Adipocyte (in vitro differentiated cells): ENCODE results near the gene SMLR1.

Experiments used
- DNase-seq: peaks from one replicate; pipeline ENCODE4 v3.0.0-alpha.2; 2015; ENCODE audit warnings: low read depth
- H3K27me3 ChIP-seq: replicated peaks from 2 replicates; pipeline ENCODE4 v1.7.0; 2013; ENCODE audit warnings: mild to moderate bottlenecking, low read length, moderate library complexity; ENCODE audit not compliant: control insufficient read depth, insufficient read depth
- H3K36me3 ChIP-seq: 2 replicates; pipeline ENCODE4 v1.7.0; 2013; ENCODE audit warnings: low read length, mild to moderate bottlenecking, moderate library complexity; ENCODE audit not compliant: control insufficient read depth, insufficient read depth, severe bottlenecking
- H3K4me1 ChIP-seq: 2 replicates; pipeline ENCODE4 v1.7.0; 2013; ENCODE audit warnings: mild to moderate bottlenecking, low read length, moderate library complexity; ENCODE audit not compliant: control insufficient read depth, insufficient read depth
- H3K4me3 ChIP-seq: 2 replicates; pipeline ENCODE4 v1.7.0; 2013; ENCODE audit warnings: mild to moderate bottlenecking, low read length, moderate library complexity
- H3K9ac ChIP-seq: 2 replicates; pipeline ENCODE4 v1.7.0; 2013; ENCODE audit warnings: mild to moderate bottlenecking, low read length, moderate library complexity
- H3K9me3 ChIP-seq: 2 replicates; pipeline ENCODE4 v1.7.0; 2013; ENCODE audit warnings: mild to moderate bottlenecking, low read length, moderate library complexity; ENCODE audit not compliant: control insufficient read depth

The SMLR1 gene

GRCh38 chr6:130827247-130828149 is at the start of gene SMLR1:
TSS of gene SMLR1 (plus strand) at chr6:130827406. CDS start at chr6:130827414, 8 bp downstream.
- no peak for DNase-seq
- H3K9me3 ChIP-seq: no peaks in the 10 kb centered on the region
- H3K4me1 ChIP-seq: no peaks in the 10 kb centered on the region
- no peaks in the 10 kb centered on the region for H3K36me3 ChIP-seq
- H3K9ac ChIP-seq: no peak within 1 kb of the TSS
- no peaks in the 10 kb centered on the region for H3K27me3 ChIP-seq
- H3K4me3 ChIP-seq: no peak within 1 kb of the TSS

GRCh38 chr6:130778946-130779657 is 48.1 kb upstream of the SMLR1 start:
- H3K4me1 ChIP-seq: peaks cover 22% of the 10 kb centered on the region
- H3K27me3 ChIP-seq: no peaks in the 10 kb centered on the region
- H3K9ac ChIP-seq: peak overlapping the region; percentile 58
- DNase-seq: peak; percentile 88
- H3K4me3 ChIP-seq: peak overlapping the region; percentile 75
- peaks cover 2% of the 10 kb centered on the region for H3K9me3 ChIP-seq
- H3K36me3 ChIP-seq: no peaks in the 10 kb centered on the region

- Histone ChIP-seq H3K9me3 (peaks cover 2% of the 10 kb centered on the region), H3K9ac (peak overlapping the region; percentile 58), H3K27me3 (no peaks in the 10 kb centered on the region), H3K4me3 (peak overlapping the region; percentile 75), H3K36me3 (no peaks in the 10 kb centered on the region), H3K4me1 (peaks cover 22% of the 10 kb centered on the region)
- peak; percentile 56 for DNase-seq
Observed at GRCh38 chr6:130779658-130780033, 47.6 kb upstream of the SMLR1 start.

- no peak overlapping the region for H3K9ac ChIP-seq
- DNase-seq: no peak
- no peaks in the 10 kb centered on the region for H3K27me3 ChIP-seq
- H3K36me3 ChIP-seq: no peaks in the 10 kb centered on the region
- peaks cover 22% of the 10 kb centered on the region for H3K4me1 ChIP-seq
- peaks cover 2% of the 10 kb centered on the region for H3K9me3 ChIP-seq
- no peak overlapping the region for H3K4me3 ChIP-seq
Observed at GRCh38 chr6:130780122-130780521, 47.1 kb upstream of the SMLR1 start.

- Histone ChIP-seq H3K4me1 (peaks cover 22% of the 10 kb centered on the region), H3K4me3 (no peak overlapping the region), H3K9me3 (no peaks in the 10 kb centered on the region), H3K27me3 (no peaks in the 10 kb centered on the region), H3K9ac (no peak overlapping the region), H3K36me3 (no peaks in the 10 kb centered on the region)
- DNase-seq: no peak
Observed at GRCh38 chr6:130781557-130781956, 45.6 kb upstream of the SMLR1 start.

GRCh38 chr6:130783416-130784107 is 43.6 kb upstream of the SMLR1 start:
- Histone ChIP-seq H3K36me3 (no peaks in the 10 kb centered on the region), H3K27me3 (no peaks in the 10 kb centered on the region), H3K4me3 (no peak overlapping the region), H3K9me3 (no peaks in the 10 kb centered on the region), H3K4me1 (peaks cover 20% of the 10 kb centered on the region), H3K9ac (no peak overlapping the region)
- peak; percentile 50 for DNase-seq

- Histone ChIP-seq H3K27me3 (no peaks in the 10 kb centered on the region), H3K4me3 (no peak overlapping the region), H3K9ac (no peak overlapping the region), H3K36me3 (no peaks in the 10 kb centered on the region), H3K9me3 (no peaks in the 10 kb centered on the region), H3K4me1 (peaks cover 5% of the 10 kb centered on the region)
- DNase-seq: no peak
Observed at GRCh38 chr6:130787726-130788500, 39.3 kb upstream of the SMLR1 start.

- Histone ChIP-seq H3K4me1 (no peaks in the 10 kb centered on the region), H3K4me3 (no peak overlapping the region), H3K36me3 (no peaks in the 10 kb centered on the region), H3K27me3 (peaks cover 7% of the 10 kb centered on the region), H3K9ac (no peak overlapping the region), H3K9me3 (no peaks in the 10 kb centered on the region)
- DNase-seq: no peak
Observed at GRCh38 chr6:130788954-130789353, 38.3 kb upstream of the SMLR1 start.

- Histone ChIP-seq H3K4me3 (no peak overlapping the region), H3K27me3 (peaks cover 8% of the 10 kb centered on the region), H3K4me1 (peaks cover 4% of the 10 kb centered on the region), H3K9me3 (peaks cover 3% of the 10 kb centered on the region), H3K9ac (no peak overlapping the region), H3K36me3 (no peaks in the 10 kb centered on the region)
- no peak for DNase-seq
Observed at GRCh38 chr6:130794010-130794697, 33.1 kb upstream of the SMLR1 start.

- Histone ChIP-seq H3K9me3 (peaks cover 5% of the 10 kb centered on the region), H3K36me3 (no peaks in the 10 kb centered on the region), H3K9ac (no peak overlapping the region), H3K27me3 (peaks cover 8% of the 10 kb centered on the region), H3K4me3 (no peak overlapping the region), H3K4me1 (peaks cover 4% of the 10 kb centered on the region)
- DNase-seq: no peak
Observed at GRCh38 chr6:130794738-130795137, 32.5 kb upstream of the SMLR1 start.
